ENCODE results near the gene ZNF664.

DNA sequence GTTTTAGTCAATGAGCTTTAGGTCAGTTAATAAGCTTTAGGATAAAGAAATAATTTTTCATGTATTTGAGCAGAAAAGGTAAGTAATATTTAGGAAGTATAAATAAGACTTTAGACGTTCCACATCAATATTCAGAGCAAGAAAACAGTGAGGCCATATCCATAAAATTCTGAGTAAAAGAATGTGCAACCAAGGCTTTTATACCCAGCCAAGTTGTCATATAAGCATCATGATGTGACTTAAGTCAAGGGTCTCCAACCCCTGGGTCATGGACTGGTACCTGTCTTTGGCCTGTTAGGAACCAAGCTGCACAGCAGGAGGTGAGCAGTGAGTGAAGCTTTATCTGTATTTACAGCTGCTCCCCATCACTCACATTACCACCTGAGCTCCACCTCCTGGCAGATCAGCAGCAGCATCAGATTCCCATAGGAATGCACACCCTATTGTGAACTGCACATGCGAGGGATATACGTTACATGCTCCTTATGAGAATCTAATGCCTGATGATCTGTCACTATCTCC is 74.1 kb downstream of the ZNF664 start:
- TF ChIP-seq POLR2A (IDR thresholded peaks at IDR 0.05; ENCODE audit: low read length) (no peak), GATA1 (IDR thresholded peaks at IDR 0.05; ENCODE audit: low read depth, low read length) (no peak)

Measured in erythroblast (primary cell).